Activated CD8-positive, alpha-beta memory T cell treated with anti-CD3 and anti-CD28 coated beads, Interleukin-2, amount 50 U/mL, for 24 hours (primary cell): ENCODE data around the gene ANKRD45.
"Not testable (repeated sequence)": the region's sequence is repeated elsewhere in the genome, so short reads cannot be mapped to it uniquely, and the experiment has no call there.

Experiments
- DNase-seq: peaks from one replicate; pipeline ENCODE4 v3.0.0-alpha.2; 2020; ENCODE audit errors: extremely low read depth

ANKRD45 gene

GRCh38 chr1:173642450-173643139 lies 27.1 kb downstream of the ANKRD45 start:
- DNase-seq = not testable (repeated sequence)

- no peak for DNase-seq
Measured at GRCh38 chr1:173639102-173639501, 30.5 kb downstream of the ANKRD45 start.

GRCh38 chr1:173638043-173639021 lies 31.3 kb downstream of the ANKRD45 start:
- DNase-seq = no peak

DNA sequence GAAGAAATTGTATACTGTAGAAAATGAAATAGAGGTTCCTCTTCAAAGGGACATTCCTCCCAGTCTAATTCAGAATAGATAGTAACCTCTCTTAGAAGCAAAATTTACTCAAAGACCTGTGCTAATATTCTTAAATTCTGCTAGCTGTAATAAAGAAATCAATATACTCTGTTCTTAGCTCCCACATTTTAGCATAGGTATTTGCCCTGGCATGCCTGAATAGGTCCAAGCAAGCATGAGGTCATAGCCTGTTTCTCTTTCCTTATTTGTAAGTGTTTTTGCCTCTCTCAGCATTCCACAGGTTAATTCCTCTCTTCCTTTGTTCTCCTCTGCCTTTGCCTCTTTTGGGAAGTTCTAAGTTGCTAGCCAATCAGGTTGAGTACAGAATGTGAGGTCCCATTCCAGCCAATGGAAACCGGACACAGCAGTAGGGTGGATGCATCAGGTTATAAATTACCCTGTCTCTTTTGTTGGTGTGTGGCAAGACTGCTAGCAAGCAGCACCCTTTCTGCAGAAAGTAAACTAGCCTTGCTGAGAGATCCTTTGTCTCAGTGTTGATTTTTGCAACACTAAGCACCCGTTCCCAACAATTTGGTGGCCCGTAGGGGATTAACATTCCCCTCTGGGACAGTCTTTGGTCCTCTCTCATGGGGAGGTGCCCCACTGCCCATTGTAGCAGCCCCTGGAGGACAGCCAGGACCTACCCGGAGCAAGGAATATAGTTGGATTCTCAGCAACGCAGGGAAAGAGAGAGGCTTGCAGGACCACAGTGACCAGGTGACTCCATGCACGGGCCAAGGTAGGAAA lies 32.2 kb downstream of the ANKRD45 start:
- not testable (repeated sequence) for DNase-seq

GRCh38 chr1:173635116-173635515 lies 34.5 kb downstream of the ANKRD45 start, which contains the start of gene TEX50:
Gene TEX50 (plus strand): TSS chr1:173635338. CDS start chr1:173635522, 184 bp downstream.
- no peak for DNase-seq

DNA sequence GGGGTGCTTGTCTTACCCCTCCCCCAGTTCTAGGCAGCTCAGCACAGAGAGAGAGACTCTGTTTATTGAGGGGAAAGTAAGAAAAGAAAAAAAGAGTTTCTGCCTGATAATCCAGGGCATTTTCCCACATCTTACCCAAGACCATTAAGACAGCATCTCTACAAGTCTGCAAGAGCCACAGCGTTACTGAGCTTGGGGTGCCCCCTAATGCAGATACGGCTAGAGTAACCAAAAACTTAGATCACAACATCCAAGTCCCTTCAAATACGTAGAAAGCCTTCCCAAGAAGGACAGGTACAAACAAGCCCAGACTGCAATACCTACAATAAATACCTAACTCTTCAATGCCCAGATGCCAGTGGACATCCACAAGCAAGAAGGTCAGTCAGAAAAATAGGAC lies 40.8 kb downstream of the ANKRD45 start:
- DNase-seq = no peak

DNA sequence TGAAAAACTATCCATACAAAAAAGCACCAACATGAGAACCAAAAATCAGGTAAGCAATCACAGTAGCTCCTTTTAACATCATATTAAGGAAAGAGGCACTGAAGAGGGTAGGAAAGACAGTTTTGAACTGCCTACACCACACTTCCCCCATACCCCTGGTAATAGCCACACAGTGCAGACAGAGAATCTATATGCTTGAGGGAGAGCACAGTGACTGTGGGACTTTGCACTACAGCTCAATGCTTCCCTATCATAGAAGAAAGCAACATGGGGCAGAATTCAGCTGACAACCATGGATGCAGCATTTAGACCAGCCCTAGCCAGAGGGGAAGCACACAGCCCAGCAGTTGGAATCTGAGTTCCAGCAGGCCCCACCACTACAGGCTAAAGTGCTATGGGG lies 42.4 kb downstream of the ANKRD45 start:
- DNase-seq = no peak

DNA sequence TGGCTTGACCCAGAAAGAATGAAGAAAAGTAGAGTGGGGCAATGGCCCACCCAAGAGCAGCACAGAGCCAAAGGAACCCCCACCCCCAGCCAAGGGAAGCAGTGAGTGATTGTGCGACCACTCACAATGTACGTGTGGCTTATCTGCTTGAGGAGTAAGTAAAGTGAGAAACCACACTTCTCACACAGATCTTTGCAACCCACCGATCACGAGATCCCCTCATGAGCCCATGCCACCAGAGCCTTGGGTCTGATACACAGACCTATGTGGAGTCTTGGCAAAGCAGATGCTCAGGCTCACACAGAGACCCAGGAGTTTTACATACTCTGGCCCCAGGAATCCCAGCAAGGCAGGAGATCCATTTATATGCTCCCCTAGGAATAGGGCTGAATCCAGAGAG lies 52.8 kb downstream of the ANKRD45 start:
- DNase-seq = no peak

- DNase-seq = not testable (repeated sequence)
Measured at GRCh38 chr1:173613086-173613485, 56.6 kb downstream of the ANKRD45 start.

- DNase-seq = no peak
Measured at GRCh38 chr1:173608503-173609216, 61.0 kb downstream of the ANKRD45 start.

GRCh38 chr1:173603056-173603591 lies 66.5 kb downstream of the ANKRD45 start, which contains the start of gene SLC9C2:
Gene SLC9C2 (minus strand): TSS chr1:173603072. CDS start chr1:173601776, 1,296 bp downstream.
- DNase-seq = no peak

- DNase-seq = no peak
Measured at GRCh38 chr1:173601588-173601987, 68.1 kb downstream of the ANKRD45 start.

GRCh38 chr1:173596097-173596825 lies 73.4 kb downstream of the ANKRD45 start:
- no peak for DNase-seq

- not testable (repeated sequence) for DNase-seq
Measured at GRCh38 chr1:173591138-173591537, 78.5 kb downstream of the ANKRD45 start.

- DNase-seq = no peak
Measured at GRCh38 chr1:173590557-173590956, 79.1 kb downstream of the ANKRD45 start.

GRCh38 chr1:173581383-173582079 lies 88.1 kb downstream of the ANKRD45 start:
- no peak for DNase-seq

- no peak for DNase-seq
Measured at GRCh38 chr1:173580658-173581057, 89.0 kb downstream of the ANKRD45 start.

DNA sequence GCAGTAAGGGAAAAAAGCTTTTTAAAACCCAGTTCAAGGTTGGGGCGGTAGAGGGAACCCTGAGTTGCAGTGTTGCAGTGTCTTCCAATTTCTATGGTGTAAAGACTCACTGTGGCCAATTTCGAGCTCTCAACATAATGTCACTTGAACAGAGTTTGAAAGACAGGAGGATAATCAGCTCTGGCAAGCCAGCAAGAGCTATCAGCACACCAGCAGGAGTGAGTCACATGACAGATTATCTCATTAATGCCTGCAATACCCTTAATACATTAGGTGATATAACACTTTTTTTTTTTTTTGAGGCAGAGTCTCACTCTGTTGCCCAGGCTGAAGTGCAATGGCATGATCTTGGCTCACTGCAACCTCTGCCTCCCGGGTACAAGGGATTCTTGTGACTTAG lies 89.6 kb downstream of the ANKRD45 start:
- no peak for DNase-seq

GRCh38 chr1:173573596-173573995 lies 96.1 kb downstream of the ANKRD45 start:
- no peak for DNase-seq
